Skin of body (tissue), 2 donors: ENCODE results near the gene STXBP6. TPM values are rescaled to one million over a fixed set of nuclear protein-coding genes. Genes with fewer than 3 reads are reported as not detected.
A peak's percentile ranks its signal among the peaks of the same experiment; 100 is the strongest.

Experiments used
- DNase-seq: peaks from one replicate; lab custom pipeline; 2025; lab: John Stamatoyannopoulos, UW
- total RNA-seq: library from RNA; depleted of rRNA; stranded (reverse); fragments of >200 nt; gene quantifications from one replicate; pipeline ENCODE4 v1.2.3, GENCODE V29; 2014

The STXBP6 gene
- total RNA-seq, 1 donor from 2014 or later, result 7.6 TPM

- DNase-seq, result no peak
These were observed 161.4 kb downstream of the STXBP6 start for GRCh38 chr14:24888532-24888931.

GRCh38 chr14:24887623-24888304 lies 162.2 kb downstream of the STXBP6 start:
- DNase-seq, result no peak

- DNase-seq, result no peak
These were observed 164.5 kb downstream of the STXBP6 start for GRCh38 chr14:24885410-24885913.

- peak; percentile 39 for DNase-seq
These were observed 166.4 kb downstream of the STXBP6 start for GRCh38 chr14:24883576-24883975.

- DNase-seq, result no peak
These were observed 168.6 kb downstream of the STXBP6 start for GRCh38 chr14:24881116-24881893.

- DNase-seq, result no peak
These were observed 169.3 kb downstream of the STXBP6 start for GRCh38 chr14:24880689-24881088.

GRCh38 chr14:24879661-24880386 lies 170.1 kb downstream of the STXBP6 start:
- peak; percentile 11 for DNase-seq

GRCh38 chr14:24876996-24877395 lies 173.0 kb downstream of the STXBP6 start:
- no peak for DNase-seq

GRCh38 chr14:24875991-24876878 lies 173.7 kb downstream of the STXBP6 start:
- peak; percentile 38 for DNase-seq

GRCh38 chr14:24875203-24875838 lies 174.6 kb downstream of the STXBP6 start:
- DNase-seq, result peak; percentile 37

- DNase-seq, result no peak
These were observed 175.3 kb downstream of the STXBP6 start for GRCh38 chr14:24874514-24875202.

- no peak for DNase-seq
These were observed 176.4 kb downstream of the STXBP6 start for GRCh38 chr14:24873551-24873950.

GRCh38 chr14:24870949-24871701 lies 178.8 kb downstream of the STXBP6 start:
- DNase-seq, result no peak

GRCh38 chr14:24868389-24868788 lies 181.6 kb downstream of the STXBP6 start:
- DNase-seq, result no peak

GRCh38 chr14:24866067-24866639 lies 183.8 kb downstream of the STXBP6 start:
- DNase-seq, result no peak

- DNase-seq, result no peak
These were observed 185.8 kb downstream of the STXBP6 start for GRCh38 chr14:24863968-24864684.

- DNase-seq, result no peak
These were observed 188.8 kb downstream of the STXBP6 start for GRCh38 chr14:24861083-24861630.

- DNase-seq, result no peak
These were observed 190.4 kb downstream of the STXBP6 start for GRCh38 chr14:24859559-24859958.
